Colonic mucosa (tissue), 4 donors: Measurements from ENCODE around the gene SMTNL2. TPM values are rescaled to one million over a fixed set of nuclear protein-coding genes. Genes with fewer than 3 reads are reported as not detected.
"Not testable (repeated sequence)": the region's sequence is repeated elsewhere in the genome, so short reads cannot be mapped to it uniquely, and the experiment has no call there.

ENCODE experiments used
- DNase-seq: peaks from one replicate; pipeline ENCODE4 v3.0.0-alpha.2; 2020
- H3K27ac ChIP-seq: fragments of 200-600 bp; one replicate; pipeline ENCODE4 v1.8.0; 2021
- H3K27me3 ChIP-seq: fragments of 200-600 bp; one replicate; pipeline ENCODE4 v1.8.0; 2021
- H3K36me3 ChIP-seq: fragments of 200-600 bp; one replicate; pipeline ENCODE4 v1.8.0; 2021
- H3K4me1 ChIP-seq: fragments of 200-600 bp; one replicate; pipeline ENCODE4 v1.8.0; 2021; ENCODE audit warnings: mild to moderate bottlenecking
- H3K4me3 ChIP-seq: fragments of 200-600 bp; one replicate; pipeline ENCODE4 v1.8.0; 2021
- H3K9ac ChIP-seq, 2 donors: one replicate each; pipeline ENCODE4 v1.7.0; 2013; ENCODE audit warnings: control low read depth in 2 of 2, low read depth in 2 of 2, low read length in 2 of 2
- H3K9me3 ChIP-seq: fragments of 200-600 bp; one replicate; pipeline ENCODE4 v1.8.0; 2021
- intact Hi-C: fragments of 100-400 bp; cut with DNase I; formaldehyde crosslinking; loops from one replicate; pipeline ENCODE4 v1.14.1; 2022
- total RNA-seq, 2 donors: library from RNA; stranded (reverse); fragmentation: NEBNext Ultra II Directional in 1 of 2; extraction: Animal tissue kit (Norgen Biotek cat#: 25700) in 1 of 2; gene quantifications; one replicate each; pipeline ENCODE4 v1.2.1, GENCODE V29; 2021
- TF ChIP-seq, protein P1 (sequence below): fragments of 200-600 bp; IDR thresholded peaks from one replicate; pipeline ENCODE4 v1.8.0; 2022; ENCODE audit warnings: antibody characterized with exemption, mild to moderate bottlenecking
- donor health status: healthy.
- donor health status: DM: no; HTN: no; CAD: no.
- donor health status: DM: no; HTN: no; CAD: no.

The SMTNL2 gene
- total RNA-seq, 2 donors from 2014 or later = 0.27 TPM; not detected in 1

DNA sequence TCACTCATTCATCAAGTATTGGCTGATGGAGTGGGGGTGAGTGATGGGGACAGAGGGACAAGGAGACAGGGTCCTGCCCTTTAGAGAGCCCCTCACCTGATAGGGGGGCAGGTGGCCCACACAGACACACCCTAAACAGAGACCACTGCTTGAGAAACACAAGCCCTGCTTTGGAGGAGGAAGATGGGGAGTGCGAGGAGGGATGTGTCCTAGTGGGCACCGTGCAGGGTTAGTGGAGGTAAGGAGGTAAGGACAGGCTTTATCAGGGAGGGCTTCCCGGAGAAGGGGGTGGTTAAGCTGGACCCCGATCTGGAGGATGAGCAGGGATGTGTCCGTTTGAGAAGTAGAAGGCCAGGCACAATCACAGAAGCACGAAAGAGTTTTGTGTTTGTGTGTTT is 8.2 kb upstream of the SMTNL2 start:
- Histone ChIP-seq H3K4me3 (no peak overlapping the region), H3K9ac (no peak overlapping the region), H3K4me1 (no peaks in the 10 kb centered on the region), H3K9me3 (no peaks in the 10 kb centered on the region), H3K27ac (no peak overlapping the region), H3K36me3 (no peaks in the 10 kb centered on the region), H3K27me3 (no peaks in the 10 kb centered on the region)
- intact Hi-C loops = no loop called here
- no peak for DNase-seq
- TF ChIP-seq, protein P1, sequence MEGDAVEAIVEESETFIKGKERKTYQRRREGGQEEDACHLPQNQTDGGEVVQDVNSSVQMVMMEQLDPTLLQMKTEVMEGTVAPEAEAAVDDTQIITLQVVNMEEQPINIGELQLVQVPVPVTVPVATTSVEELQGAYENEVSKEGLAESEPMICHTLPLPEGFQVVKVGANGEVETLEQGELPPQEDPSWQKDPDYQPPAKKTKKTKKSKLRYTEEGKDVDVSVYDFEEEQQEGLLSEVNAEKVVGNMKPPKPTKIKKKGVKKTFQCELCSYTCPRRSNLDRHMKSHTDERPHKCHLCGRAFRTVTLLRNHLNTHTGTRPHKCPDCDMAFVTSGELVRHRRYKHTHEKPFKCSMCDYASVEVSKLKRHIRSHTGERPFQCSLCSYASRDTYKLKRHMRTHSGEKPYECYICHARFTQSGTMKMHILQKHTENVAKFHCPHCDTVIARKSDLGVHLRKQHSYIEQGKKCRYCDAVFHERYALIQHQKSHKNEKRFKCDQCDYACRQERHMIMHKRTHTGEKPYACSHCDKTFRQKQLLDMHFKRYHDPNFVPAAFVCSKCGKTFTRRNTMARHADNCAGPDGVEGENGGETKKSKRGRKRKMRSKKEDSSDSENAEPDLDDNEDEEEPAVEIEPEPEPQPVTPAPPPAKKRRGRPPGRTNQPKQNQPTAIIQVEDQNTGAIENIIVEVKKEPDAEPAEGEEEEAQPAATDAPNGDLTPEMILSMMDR = no peak

DNA sequence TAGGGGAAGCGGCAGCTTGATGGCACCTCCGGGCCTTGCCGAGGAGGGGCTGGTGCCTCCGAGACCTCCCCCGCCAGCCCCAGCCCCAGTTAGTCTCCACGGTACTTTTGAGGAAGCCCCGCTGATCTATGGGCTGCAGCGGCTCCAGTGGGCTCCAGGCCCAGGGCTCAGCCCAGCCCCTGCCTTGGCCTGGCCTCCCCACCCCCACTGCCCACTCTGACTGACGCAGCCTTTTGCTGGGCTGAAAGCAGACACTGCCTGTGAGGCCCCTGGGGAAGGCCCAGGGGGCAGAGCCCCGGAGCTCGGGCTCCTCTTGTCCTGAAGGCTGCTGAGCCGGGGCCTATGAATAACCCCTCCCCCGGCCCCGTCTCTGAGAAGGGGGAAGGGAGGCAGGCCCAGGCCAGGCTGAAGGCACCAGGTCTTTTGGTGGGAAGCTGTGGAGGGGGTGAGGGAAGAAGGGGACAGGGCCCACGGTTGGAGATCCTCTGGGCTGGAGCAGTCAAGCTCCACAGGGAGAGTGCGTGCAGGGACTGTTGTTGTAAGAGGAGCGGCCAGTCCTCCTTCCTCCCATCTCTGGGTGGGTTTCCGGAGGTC is 7.5 kb upstream of the SMTNL2 start:
- Histone ChIP-seq H3K4me1 (no peaks in the 10 kb centered on the region), H3K9me3 (no peaks in the 10 kb centered on the region), H3K27me3 (peaks cover 1% of the 10 kb centered on the region), H3K36me3 (no peaks in the 10 kb centered on the region), H3K9ac (no peak overlapping the region), H3K27ac (no peak overlapping the region), H3K4me3 (no peak overlapping the region)
- DNase-seq = no peak
- intact Hi-C loops = no loop called here
- TF ChIP-seq, protein P1 = no peak

DNA sequence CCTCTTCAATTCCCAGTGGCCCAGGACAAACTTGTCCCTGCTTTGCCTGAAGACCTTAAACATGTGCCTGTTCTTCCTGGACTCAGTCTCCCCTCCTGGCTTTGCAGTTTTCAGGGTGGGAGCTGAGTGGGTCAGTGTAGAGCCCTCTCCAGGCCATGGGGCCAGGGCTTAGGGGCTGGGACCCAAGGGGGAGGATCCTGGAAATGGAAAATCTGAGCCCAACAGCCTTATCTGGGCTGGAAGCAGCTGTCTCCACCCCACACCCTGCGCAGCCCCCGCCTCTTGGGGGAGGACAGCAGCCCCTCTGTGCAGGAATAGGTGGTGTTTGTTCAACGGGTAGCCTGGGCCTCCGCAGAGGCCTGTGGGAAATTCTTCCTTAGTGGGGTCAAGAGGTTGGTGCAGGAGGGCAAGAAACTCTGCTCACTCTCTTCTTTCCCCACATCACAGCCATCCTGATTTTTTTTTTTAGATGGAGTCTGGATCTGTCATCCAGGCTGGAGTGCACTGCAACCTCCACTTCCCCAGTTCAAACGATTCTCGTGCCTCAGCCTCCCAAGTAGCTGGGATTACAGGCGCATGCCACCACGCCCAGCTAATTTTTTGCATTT is 6.8 kb upstream of the SMTNL2 start:
- DNase-seq = no peak

DNA sequence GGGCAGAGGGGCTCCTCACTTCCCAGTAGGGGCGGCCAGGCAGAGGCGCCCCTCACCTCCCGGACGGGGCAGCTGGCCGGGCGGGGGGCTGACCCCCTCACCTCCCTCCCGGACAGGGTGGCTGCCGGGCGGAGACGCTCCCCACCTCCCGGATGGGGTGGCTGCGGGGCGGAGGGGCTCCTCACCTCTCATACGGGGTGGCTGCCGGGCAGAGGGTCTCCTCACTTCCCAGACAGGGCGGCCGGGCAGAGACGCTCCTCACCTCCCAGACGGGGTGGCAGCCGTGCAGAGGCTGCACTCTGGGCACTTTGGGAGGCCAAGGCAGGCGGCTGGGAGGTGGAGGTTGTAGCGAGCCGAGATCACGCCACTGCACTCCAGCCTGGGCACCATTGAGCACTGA is 6.0 kb upstream of the SMTNL2 start:
- H3K4me1 ChIP-seq, H3K27ac ChIP-seq, H3K9me3 ChIP-seq, H3K36me3 ChIP-seq, DNase-seq, H3K4me3 ChIP-seq, intact Hi-C loops, H3K9ac ChIP-seq: not testable (repeated sequence)
- peaks cover 16% of the 10 kb centered on the region for H3K27me3 ChIP-seq

More for the DNA sequence above, 6.8 kb upstream of the SMTNL2 start:
- Histone ChIP-seq H3K27me3 (peaks cover 8% of the 10 kb centered on the region), H3K4me3 (no peak overlapping the region), H3K4me1 (no peaks in the 10 kb centered on the region), H3K36me3 (no peaks in the 10 kb centered on the region), H3K9ac (no peak overlapping the region), H3K27ac (no peak overlapping the region), H3K9me3 (no peaks in the 10 kb centered on the region)
- TF ChIP-seq, protein P1 = no peak
- intact Hi-C loops = no loop called here

DNA sequence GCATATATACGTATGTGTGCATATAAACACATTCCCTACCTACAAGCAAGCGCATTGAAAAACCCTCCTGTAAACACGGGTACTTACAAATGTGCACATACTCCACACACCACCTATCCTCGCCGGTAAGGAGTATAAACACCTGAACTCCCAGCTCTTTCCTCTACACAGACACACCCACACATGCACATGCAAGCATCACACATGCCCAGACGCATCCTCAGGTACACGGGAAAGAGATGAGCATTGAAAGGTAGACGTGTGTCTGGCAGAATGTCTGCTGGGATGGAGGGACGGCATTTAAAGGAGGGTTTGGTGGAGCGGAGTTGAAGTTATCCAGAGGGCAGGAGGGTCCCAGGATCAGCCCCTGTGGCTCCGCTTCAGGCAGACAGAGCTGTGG is 4.7 kb upstream of the SMTNL2 start:
- DNase-seq = no peak
- H3K9me3 ChIP-seq = no peaks in the 10 kb centered on the region
- TF ChIP-seq, protein P1 = no peak
- H3K9ac ChIP-seq = no peak overlapping the region
- no peak overlapping the region for H3K27ac ChIP-seq
- intact Hi-C loops = no loop called here
- peaks cover 3% of the 10 kb centered on the region for H3K4me1 ChIP-seq
- no peak overlapping the region for H3K4me3 ChIP-seq
- no peaks in the 10 kb centered on the region for H3K36me3 ChIP-seq
- H3K27me3 ChIP-seq = peaks cover 30% of the 10 kb centered on the region

DNA sequence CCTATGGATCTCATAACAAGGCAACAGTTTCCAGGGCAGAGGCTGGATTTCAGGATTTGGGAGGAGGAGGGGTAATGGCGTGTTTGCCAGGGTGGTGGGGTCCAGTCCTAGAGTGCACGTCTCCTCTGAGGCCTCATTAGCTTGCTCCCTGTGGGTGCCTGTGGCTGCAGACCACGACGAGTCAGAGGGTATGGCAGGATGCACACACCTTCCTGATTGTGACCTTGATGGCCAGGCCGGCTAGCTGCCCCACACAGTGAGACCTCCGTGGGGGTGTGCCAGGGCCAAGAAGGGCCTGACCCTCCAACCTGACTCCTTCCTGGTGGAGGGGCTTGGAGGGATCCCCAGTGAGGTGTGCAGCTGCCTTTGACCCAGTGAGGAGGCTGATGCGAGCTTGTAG is 4.0 kb upstream of the SMTNL2 start:
- TF ChIP-seq, protein P1 = no peak
- no peak for DNase-seq
- no peaks in the 10 kb centered on the region for H3K9me3 ChIP-seq
- H3K27ac ChIP-seq = no peak overlapping the region
- H3K4me3 ChIP-seq = no peak overlapping the region
- intact Hi-C loops = no loop called here
- peaks cover 3% of the 10 kb centered on the region for H3K4me1 ChIP-seq
- no peaks in the 10 kb centered on the region for H3K36me3 ChIP-seq
- H3K9ac ChIP-seq = no peak overlapping the region
- peaks cover 36% of the 10 kb centered on the region for H3K27me3 ChIP-seq
